Measurements from ENCODE around the gene SOHLH2.

Gene SOHLH2

DNA sequence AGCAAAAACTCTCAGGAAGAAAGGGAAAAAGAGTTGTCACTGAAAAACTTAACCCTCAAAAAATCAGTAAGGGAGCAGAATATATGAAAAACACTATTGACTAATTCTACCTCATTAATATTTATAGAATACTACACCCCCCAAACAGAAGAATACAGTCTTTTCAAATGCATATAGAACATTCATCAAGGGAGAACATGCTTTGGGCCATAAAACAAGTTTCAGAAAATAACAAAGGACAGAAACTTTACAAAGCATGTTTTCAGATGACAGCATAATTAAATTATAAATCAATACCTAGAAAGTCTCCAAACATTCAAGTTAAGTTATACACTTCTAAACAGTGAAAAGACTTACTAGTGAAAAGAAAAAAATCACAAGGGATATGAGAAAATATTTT, 30.5 kb downstream of the SOHLH2 start:
- no peak for DNase-seq

DNA sequence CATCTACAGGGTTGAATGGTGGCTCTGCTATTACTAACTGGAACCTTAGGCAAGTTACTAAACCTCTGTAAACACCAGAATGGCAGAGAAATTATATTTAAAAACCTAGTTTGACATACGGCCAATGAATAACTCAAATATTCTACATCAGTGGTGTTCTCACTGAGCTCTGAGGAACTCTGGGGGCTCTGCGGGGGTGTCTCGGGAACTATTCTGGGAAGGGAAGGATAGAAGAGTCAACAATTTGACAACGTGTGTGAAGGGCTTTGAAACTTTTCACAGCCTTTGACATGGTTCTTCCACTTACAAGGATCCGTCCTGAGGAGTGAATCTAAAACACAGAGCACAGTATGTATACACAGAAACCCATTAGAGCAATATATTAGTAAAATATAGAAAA, 38.7 kb downstream of the SOHLH2 start:
- DNase-seq = no peak

DNA sequence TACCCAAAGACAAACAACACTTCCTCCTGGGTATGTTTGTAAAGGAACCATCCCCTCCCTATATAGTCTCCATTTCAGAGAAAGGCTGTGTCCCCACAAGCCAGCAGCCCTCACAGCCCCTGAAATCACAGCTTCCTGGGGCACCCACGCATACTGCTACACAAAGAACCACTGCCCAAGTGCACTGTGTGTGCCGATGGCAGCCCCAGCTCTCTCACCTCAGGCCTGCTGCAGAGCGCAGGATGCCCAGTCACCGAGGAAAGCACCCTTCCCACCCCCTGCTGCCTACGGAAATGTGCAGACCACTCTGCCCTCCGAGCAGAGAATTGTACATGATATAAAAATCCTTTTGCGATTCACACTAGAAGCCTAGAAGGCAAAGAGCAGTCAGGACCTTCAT, 39.4 kb downstream of the SOHLH2 start:
- DNase-seq = no peak

DNA sequence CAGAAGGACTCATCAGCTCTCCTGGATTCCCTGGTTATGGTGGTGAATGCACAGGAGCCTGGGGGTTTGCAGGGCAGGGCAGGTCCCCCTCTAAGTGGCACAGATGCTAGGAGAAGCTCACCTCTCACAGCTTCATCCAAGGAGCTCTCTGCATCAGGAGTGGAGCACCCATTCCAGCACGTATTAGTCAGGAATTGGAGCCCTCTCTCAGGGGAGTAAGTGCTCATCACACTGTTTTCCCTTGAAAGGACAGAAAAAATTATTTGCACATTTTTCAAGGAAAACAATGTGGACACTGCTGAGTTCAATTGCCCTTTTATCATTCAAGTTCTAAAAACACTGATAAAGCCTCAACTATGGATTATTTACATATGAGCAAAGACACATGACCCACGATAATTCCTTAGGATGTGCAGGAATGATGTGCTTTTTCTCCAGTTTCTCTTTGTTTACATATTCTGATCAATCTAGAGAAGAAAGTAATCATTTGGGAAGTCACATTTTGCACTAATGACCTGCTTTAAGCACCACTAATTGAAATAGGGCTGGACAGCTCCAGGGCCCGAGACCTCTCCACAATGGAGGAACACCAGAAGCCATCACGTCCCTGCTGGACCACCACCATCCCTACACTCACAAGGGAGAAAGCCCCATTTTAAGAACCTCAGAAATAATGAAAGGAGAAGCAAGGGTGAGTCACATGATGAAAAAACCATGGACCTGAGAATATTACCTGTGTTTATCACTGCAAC, 40.6 kb downstream of the SOHLH2 start:
- DNase-seq = no peak

DNA sequence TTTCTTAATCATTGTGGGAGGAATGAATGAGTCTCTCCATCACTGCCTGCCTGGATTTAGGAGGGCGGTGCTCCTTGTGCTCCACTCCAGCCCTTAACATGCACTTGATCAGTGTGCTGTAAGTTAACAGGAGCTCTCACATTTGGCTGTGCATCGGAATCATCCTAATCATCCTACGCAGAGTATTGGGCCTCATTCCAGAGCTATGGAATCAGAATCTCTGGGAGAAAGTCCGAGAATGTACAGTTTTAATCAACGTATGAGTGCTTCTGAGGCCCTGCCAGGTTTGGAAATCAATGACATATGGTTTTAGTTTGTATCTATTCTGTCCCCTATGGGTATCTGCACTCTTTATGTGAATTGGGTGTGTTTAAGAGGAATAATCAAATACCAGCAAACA, 48.3 kb downstream of the SOHLH2 start:
- DNase-seq = no peak

DNA sequence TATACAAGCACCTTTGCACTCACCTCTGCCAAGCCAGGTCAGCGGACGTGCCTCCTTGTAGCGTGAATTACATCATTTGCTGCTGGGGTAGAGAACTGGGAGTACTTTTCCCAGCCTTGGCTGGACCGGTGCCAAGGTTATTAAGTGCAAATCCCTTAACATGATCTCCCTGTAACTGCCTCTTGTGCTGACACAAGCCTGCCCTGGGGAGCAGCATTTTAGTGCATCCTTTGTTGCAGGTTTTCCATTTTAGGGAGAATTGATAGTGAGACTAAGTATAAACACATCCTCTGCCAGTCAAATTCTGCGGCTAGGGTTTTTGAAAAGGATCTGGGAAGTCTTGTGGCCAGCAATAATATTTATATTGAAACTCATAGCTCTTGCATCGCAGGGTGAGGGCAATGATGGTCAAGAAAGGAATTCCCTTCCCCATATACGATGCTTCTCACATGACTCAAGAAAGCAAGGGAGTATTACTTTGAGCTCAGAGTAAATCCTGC, 50.5 kb downstream of the SOHLH2 start:
- no peak for DNase-seq

DNA sequence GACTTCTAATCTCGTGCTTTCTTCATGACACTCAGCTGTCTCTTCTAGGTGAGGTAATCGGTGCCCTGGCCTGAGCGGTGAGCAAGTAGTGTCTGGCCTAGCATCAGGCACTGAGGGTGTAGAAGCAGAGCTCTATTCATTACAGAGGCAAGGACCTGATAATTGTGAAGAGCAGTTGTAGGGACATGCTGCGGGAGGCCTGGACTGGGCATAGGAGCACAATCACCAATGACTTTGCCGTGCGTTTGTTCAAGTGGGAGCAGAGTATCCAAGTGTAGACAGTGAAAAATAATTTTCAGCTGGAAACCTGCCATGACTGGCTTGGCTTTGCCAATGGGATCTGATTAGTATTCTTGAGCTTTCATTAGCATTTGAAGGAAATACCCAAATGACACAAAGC, 51.1 kb downstream of the SOHLH2 start:
- DNase-seq = no peak

DNA sequence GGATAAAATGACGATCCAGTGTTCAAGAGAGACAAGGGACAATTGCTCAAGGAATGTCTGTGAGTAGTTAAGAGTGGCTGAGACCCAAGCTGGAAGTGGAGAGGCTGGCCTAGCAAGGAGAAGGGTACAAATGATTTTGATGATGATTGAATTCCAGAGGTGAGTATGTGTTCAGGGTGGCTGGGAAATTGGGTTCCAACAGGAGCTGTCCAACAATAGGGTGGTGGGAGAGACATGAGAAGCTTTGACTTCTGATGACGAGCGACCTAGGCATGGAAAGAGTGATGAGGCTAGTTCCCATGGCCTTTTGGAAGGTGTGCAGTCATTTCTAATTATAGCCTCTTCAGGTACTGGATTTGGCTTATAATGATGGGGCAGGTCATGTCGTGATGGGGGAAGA, 54.1 kb downstream of the SOHLH2 start:
- no peak for DNase-seq

DNA sequence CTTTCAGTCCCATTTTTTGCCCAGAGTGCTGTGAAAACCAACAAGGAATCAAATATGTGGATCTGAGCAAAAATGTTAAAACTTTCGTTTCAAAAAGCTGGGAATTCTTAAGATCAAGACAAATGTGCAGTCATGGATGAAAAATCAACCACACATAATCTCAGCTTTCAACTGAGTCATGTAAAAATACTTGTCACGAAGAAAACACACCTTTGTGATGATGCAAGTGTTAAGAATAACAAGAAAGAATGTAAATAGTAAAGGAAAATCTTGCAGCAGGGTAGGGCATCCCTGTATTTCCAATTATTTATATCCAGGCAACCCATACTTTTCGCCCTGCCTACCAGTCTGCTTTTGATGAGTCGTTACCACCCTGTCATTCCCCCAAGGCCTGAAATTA, 55.7 kb downstream of the SOHLH2 start:
- no peak for DNase-seq

DNA sequence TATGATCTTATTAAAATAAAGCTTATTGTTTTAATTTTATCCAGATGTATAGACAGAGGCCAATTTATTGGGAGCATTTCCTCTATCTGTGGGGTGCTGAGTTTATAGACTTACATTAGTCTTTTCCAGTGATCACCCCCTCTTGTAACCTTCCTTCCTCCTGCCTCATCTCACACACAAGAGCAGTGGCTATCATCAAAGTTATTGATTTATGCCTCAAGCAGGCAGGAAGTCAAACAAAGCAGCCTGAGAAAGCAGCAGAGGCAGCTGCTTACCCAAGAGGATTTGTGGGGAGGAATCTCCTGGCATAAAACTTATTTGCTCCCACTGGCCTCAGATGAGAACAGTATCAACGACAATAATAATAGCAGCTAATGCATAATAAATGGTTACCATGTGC, 56.9 kb downstream of the SOHLH2 start:
- no peak for DNase-seq

DNA sequence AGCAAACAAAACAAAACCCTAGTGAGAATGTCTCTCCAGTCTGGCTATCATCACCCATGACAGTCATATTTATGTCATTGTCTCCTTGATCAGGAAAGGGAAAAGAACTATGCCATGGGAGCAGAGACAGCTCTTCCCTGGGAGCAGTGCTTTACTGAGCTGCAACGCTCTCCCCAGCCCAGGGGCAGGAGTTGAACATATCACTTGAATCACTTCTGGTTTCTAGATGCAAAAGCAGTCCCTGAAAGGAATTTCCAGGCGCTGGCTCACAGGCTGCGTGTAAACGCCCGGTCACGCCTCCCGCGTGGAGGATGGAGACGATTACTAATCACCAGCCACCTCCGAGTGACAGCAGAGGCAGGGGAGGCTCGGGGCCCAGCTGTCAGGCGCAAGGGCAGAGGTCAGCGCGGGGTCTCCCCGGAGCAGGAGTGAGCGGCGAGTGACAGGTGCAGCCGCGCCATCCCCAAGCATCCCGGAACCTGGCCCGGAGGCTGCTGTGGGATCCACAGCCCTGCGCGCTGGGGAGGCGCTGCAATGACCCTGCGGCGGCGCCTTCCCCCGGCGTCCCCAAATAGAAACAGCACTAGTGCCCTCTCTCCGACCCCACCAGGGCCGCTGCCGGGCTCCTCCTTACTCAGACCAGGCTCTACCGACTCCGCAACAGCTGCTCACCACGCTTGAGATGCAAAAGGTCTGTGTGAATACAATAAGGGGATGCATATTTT, 59.6 kb downstream of the SOHLH2 start:
- no peak for DNase-seq

DNA sequence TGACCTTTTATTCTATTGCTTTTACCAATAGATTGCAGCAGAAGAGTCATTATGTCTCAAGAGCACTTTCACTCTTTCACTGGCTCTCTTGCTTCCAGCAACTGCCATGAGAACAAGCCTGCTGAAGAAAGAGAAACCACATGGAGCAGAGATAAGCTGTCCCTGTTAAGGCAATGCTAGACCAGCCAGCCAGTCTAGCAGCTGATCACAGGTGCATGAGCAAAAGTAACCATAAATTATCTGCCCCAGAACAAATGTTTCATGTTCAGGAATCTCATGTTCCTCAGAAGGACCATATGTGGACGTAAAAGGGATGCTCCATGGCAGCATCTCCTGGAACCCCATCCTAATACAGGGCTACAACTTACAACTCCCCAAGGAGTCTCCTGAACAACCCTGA, 62.8 kb downstream of the SOHLH2 start:
- no peak for DNase-seq

DNA sequence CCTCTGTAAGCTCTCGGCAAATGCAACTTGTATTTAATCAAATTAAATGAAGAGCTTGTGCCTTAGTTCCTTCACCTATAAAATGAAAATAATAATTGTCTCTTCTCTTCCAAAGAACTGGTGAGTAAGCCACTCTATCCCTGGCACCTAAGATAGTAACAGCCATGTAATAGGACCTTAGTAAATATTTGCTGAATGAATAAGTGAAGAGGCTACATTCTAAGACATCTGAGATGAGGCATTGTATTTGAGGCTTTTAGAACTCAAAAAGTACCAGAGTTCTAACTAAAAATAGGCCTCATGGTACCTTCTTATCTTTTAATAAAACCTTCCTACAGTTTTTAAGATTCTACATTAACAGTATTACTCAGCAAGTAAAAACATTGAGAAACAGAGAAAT, 65.9 kb downstream of the SOHLH2 start:
- no peak for DNase-seq

DNA sequence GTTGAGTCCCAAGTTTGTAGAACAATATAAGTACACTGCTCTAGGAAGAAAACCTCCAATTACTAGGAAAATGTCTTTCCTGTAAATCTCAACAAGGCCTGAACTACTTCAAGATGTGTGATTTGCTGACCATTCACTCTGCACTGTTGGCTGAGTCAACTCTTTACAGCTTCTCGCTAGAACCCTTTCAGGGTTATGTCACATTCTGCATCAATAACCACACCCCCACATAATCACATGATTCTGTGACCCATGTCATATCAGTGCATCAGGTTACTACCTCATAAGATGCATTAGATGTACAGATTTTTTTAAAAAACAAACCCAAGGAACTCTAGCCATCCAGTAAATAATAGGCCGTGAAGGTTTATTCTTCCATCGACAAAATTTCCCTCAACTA, 67.0 kb downstream of the SOHLH2 start:
- no peak for DNase-seq

DNA sequence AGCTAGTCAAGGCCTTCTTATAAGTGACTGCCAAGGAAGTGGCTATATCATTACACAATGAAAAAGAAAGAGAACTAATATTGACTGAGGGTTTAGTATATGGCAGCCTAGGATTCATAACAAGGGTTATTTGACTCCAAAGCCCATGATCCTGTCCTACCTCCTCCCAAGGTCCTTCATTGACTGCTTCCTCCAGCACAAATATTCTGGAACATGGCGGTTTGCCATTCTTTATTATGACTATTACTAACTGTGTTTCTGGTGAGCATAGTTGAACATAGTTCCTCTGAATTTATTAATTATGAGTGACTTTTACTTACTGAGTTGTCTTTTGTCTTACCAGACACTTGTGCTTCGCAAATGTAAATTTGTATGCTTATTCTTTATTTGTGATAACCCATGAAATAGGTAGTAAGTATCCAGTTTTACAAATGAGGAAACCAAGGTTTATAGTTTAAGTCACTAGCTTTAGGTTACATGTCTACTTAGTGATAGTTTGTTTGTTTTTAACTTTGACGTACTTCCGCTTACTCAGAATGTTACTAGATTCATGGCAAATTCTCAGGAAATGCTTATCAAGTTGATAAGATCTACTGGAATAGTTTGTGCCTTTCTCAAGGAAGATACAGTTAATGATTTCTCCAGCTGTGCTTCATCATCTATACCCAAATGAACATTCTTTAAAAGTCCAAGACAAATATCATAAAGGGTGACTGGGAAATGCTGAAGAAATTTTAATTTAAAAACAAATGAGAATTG, 67.7 kb downstream of the SOHLH2 start:
- DNase-seq = no peak

DNA sequence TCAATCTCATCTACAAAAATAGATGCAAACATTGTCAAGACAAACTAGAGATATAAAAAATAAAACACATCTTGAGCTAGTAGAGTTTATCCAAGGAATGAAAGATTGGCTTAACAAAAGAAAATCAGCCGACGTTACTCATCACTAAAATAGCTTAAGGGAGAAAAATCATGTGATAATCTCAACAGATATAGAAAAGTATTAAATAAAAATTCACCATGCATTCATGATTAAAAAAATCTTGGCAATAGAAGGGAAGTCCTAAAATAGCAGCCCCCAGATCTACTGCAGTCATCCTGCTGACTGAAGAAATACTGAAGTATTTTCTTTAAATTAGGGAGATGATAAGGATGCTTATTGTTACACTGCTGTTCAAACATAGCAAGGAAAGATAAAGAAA, 70.6 kb downstream of the SOHLH2 start:
- no peak for DNase-seq

DNA sequence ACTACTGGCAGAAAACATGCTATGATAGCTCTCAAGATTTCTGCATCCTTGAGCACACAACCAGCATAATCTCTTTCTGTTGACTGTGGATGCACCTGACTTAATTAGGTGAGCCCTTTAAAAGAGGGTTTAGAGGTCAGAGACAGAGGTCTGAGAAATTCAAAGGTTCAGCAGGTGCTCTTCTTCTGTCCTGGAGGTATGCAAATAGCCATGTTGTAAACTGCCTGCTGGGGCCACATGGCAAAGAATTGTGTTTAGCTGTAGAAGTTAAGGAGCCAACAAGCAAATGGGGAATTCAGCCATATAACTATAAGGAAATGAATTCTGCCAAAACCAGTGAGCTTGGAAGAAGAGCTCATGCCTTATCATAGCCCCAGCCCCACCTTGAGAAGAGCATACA, 71.6 kb downstream of the SOHLH2 start:
- no peak for DNase-seq

DNA sequence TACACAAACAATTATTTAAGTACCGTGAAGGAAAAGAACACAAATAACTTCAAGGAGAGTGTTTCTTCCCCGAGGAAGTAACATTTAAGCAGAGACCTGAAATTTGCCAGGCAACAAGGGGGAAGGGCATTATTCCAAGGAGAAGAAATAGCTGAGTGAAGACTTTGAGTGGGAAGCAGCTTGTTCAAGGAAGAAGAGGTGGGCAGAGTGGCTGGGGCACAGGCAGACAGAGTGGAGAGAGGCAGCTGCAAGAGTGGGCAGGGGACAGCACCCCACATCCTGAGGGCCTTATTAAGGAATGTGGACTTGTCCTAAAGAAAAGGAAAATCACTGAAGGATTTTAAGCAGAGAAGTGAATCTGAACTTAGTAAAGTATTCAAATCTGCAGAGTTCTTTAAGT, 78.5 kb downstream of the SOHLH2 start:
- no peak for DNase-seq

DNA sequence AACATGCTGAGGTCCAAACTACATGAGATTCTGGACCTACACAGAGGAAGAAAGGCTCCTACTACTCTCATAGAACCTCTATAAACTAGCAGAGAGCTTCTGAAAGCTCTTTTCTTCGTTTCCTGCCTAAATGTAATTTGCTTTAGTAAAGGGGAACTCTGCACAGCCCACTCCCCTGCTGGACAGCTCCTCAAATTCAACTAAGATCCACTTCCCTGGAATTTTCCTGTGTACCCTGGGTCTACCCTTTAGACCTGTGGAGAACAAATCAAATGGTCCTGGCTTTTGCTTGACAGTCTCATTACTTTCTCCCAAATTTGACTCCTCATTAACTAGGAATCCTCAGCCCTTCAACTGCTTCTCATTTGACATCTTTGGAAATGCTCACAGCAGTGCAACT, 79.7 kb downstream of the SOHLH2 start:
- DNase-seq = no peak

DNA sequence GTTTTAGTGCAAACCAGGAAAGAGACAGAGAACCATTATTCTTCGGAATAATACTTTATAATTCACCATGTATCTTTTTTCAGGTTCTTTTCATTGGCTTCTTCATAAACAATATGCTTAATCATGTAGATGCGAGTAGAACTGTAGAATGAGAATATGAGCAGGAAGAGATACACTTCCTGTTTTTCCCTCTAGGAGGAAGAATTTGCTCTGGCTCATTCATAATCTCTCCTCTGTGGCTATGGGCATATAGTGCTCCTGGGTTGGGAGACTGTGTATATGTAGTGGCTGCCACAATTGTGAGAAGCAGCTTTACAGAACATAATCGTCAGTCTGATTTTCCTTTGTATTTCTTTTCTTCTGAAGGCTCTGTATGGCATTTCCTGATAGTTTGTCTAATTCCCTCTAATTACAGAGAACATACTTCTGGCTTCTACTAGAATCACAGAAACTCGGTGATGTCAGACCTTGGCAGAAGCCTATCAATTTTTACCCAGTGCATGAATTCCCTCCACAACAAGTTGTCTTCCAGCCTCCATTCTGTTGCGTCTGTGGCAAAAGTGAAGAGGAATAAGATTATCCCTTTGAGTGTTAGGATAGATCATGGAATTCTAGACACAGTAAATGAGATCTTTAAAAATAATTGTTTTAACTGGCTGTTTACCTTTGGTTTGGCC, 80.3 kb downstream of the SOHLH2 start:
- no peak for DNase-seq

DNA sequence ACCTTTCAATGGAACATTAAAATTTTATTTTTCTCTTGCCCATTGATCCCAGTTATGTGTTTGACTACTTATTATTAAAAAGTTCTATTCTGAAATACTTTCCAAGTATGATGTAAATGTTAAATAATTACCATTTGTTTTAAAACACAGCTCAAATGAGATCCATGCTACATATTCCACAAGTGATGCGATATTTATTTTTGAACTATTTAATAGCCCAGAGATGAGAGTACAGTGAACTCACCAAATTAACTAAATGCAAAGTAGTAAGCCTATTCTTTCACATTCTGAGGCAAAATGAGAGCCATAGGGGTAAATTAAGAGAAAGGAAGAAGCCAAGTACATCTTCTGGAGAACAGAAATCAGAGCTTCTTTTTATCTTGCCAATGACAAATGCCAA, 82.0 kb downstream of the SOHLH2 start:
- DNase-seq = no peak

DNA sequence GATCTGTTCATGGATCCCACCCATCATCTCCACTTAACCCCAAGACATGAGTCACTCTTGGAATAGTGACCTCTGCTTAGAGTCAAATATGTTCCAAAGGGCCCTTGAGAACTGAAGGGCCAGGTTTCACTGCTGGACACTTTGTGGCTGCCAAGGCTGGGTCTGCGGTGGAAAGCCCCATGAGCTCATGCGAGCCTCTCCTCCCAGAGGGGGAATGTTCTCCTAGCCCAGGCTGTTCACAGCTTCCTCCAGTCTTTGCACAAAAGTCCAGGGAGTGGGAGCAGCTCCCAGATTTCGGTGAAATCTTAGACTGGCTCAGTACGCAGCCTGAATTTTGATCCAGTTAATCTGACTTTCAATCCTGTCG, 82.4 kb downstream of the SOHLH2 start:
- DNase-seq = no peak

DNA sequence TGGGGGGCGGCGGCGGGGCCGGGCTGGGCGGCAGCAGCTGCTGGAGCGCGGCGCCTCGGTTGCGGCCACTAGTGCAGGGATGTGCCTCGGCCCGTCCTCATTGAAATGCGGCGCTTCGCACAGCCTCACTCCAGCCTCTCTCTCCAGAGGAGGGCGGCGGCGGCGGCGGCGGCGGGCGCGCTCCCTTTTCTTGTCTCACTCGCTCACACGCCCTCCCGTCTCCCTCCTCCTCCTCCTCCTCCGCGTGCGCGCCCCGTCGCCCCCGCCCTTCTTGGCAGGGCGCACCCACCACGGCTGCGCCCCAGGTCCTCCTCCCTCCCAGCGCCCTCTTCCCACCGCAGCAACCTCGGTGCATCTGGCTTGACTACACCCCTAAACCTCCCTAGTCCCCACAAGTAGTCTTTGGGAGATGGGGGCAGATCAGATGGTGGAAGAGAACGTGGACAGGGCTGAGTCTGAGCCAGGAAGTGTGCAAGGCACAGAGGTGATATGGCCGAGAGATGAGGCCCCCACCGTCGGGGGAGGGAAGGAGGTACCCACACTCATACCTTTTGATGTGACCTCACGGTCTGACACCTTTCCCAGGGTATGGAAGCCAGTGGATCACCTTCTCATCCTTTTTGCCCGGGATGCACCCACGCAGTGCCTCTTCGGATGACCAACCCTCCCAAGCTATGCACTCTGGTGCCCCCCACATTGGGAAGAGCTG, 83.0 kb downstream of the SOHLH2 start, which contains the start of gene DCLK1:
DCLK1 (minus strand) TSS at position 161 of the 709 bp plus-strand sequence.
- no peak for DNase-seq

All from T-helper 9 cell (primary cell).